Upper lobe of left lung (tissue), 4 donors: Measurements from ENCODE around the gene AGAP1.

ENCODE experiments used
- CTCF ChIP-seq, 6 experiments: fragments of 450-650 bp in 4 of 6; fragments of 200-600 bp in 2 of 6; sonication (generic) in 2 of 6; IDR thresholded peaks; one replicate each; pipeline ENCODE4 v1.5.1; 2016 to 2019; ENCODE audit warnings: antibody characterized with exemption in 6 of 6
- POLR2AphosphoS5 ChIP-seq, 2 donors: sonication (generic); formaldehyde crosslinking; IDR thresholded peaks; one replicate each; pipeline ENCODE4 v1.5.1; 2017; ENCODE audit warnings: antibody characterized with exemption in 2 of 2

- TF ChIP-seq CTCF (IDR thresholded peaks at IDR 0.05) (no peak), POLR2AphosphoS5 (IDR thresholded peaks at IDR 0.05) (no peak)
Observed at GRCh38 chr2:235678712-235679111, 184.9 kb downstream of the AGAP1 start.
